HG03135 (cell line): ENCODE results near the gene DEAF1.

Experiments
- ATAC-seq: cut with Tn5 transposase; IDR thresholded peaks from one replicate; pipeline ENCODE4 v1.9.1; 2021; ENCODE audit warnings: mild to moderate bottlenecking, moderate library complexity; ENCODE audit not compliant: unreplicated experiment

DEAF1 gene

GRCh38 chr11:614623-615503, 80.2 kb downstream of the DEAF1 start:
- no peak for ATAC-seq

GRCh38 chr11:614021-614622, 80.9 kb downstream of the DEAF1 start:
- ATAC-seq: no peak

- ATAC-seq: no peak
Measured at GRCh38 chr11:613369-613968, 81.6 kb downstream of the DEAF1 start.

- no peak for ATAC-seq
Measured at GRCh38 chr11:612961-613300, 82.1 kb downstream of the DEAF1 start.

GRCh38 chr11:612201-612960, 82.6 kb downstream of the DEAF1 start:
- no peak for ATAC-seq

GRCh38 chr11:611001-611996, 83.7 kb downstream of the DEAF1 start:
- ATAC-seq: no peak

GRCh38 chr11:610146-610801, 84.7 kb downstream of the DEAF1 start:
- ATAC-seq: no peak

GRCh38 chr11:609341-609811, 85.6 kb downstream of the DEAF1 start:
- ATAC-seq: no peak

GRCh38 chr11:608791-609251, 86.2 kb downstream of the DEAF1 start:
- no peak for ATAC-seq

GRCh38 chr11:607971-608659, 86.9 kb downstream of the DEAF1 start:
- ATAC-seq: no peak

- ATAC-seq: no peak
Measured at GRCh38 chr11:607020-607780, 87.8 kb downstream of the DEAF1 start.

- ATAC-seq: no peak
Measured at GRCh38 chr11:606245-606644, 88.8 kb downstream of the DEAF1 start.

- no peak for ATAC-seq
Measured at GRCh38 chr11:605286-606129, 89.5 kb downstream of the DEAF1 start.

- ATAC-seq: no peak
Measured at GRCh38 chr11:603154-603553, 91.9 kb downstream of the DEAF1 start.

- no peak for ATAC-seq
Measured at GRCh38 chr11:601573-602245, 93.3 kb downstream of the DEAF1 start.

- no peak for ATAC-seq
Measured at GRCh38 chr11:598005-598680, 96.9 kb downstream of the DEAF1 start.
